ENCODE measurements around the gene ATF6. TPM values are rescaled to one million over a fixed set of nuclear protein-coding genes. Genes with fewer than 3 reads are reported as not detected.

The ATF6 gene
- total RNA-seq, 1 donor from 2014 or later, result 31.0 TPM

GRCh38 chr1:161943737-161944136, 177.6 kb downstream of the ATF6 start:
- DNase-seq, result no peak

DNA sequence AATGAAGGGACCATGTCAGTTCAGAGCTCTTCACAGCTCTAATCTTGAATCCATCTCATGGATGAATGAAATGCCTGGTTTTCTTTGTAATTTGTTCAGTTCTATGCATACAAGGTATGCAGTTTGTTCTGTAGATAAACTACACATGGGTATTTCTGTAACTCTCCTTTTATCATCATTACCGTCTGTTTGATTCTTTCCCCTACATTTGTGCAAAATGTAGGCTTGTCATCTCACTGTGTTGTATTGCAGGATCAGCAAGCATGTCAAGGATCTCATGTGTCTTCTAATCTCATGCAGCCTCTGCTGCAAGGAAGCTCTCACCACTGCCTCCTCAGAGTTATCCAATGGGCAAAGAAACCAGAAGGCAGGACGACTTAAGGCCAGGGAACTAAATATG, 178.3 kb downstream of the ATF6 start:
- DNase-seq, result no peak

DNA sequence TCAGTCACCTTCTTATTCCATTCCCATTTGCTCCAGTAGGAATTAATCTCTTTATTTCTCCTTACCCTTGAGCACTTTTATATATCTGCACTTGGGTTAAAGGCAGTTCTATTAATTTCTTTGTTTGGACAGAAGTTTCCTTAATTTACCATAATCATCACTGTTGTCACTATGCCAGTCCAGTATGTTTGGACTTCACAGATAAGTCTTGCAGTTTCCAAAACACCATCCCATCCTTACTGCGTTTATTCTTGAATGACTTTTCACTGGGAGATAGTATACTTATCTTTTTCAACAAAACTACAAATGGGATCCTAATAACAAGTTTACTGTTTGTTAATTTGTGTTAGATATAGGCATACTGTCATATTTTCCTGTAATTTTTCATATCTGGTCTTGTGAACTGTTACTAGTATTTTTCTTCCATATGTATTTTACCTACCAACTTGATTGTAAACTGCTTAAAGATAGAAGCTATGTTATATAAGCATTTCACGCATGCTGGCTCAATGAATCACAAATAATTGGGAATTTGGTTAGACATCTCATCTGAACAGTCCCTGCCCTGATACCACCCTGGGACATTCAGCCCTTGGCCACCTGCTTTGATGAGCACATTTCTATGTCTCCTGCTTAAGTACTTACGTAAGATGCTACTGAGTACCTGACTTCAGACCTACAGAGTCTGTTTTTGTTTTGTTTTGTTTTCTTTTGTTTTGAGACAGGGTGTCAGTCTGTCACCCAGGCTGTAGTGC, 179.4 kb downstream of the ATF6 start:
- DNase-seq, result no peak

DNA sequence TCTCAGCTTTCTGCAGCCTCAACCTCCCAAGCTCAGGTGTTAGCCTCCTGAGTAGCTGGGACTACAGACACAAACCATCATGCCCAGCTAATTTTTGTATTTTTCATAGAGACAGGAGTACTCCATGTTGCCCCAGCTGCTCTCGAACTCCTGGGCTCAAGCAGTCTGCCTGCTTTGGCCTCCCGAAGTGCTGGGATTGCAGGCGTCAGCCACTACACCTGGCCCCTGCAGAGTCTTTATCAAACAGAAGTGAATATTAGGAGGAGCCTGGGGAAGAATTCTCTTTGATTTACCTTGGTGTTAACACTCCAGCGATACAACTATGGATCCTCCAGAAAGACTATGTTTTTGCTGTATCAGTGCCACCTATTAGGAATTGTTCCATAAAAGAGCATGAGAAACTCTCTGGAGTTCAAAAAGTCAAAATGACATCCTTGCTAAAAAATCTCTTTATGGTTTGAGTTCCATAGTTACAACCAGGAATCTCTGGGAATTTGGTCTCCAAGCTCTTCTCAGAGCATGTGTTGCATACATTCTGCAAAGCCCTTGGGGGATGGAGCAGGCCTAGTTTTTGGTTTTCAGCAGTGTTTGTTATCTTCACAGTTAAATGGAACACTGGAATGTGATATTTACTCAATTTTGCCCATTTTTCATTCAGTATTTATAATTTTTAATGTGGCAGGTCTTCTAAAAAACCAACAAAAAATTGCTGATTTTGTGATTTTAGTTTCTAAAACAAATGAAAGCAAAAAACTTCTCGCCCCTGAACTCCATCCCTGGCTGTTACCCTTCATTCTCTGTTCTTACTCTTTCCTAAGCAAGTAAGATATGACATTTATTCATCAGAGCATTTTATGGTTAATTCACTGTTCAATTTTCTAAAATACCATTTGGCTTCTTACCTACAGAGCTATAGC, 180.2 kb downstream of the ATF6 start:
- DNase-seq, result no peak

- DNase-seq, result no peak
These were observed 182.3 kb downstream of the ATF6 start for GRCh38 chr1:161948435-161948834.

DNA sequence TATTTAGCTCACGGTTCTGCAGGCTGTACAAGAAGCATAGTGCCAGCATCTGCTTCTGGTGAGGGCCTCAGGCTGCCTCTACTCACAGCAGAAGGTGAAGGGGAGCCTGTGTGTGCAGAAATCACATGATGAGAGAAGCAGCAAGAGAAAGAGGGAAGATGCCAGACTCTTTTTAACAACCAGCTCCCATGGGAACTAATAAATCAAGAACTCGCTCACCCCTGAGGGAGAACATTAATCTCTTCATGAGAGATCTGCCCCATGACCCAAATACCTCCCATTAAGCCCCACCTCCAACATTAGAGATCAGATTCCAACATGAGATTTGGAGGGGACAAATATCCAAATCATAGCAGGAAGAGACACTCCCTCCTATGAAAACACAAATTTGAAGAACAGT, 183.4 kb downstream of the ATF6 start:
- DNase-seq, result no peak

- no peak for DNase-seq
These were observed 184.3 kb downstream of the ATF6 start for GRCh38 chr1:161950377-161950776.

- no peak for DNase-seq
These were observed 185.5 kb downstream of the ATF6 start for GRCh38 chr1:161951646-161952045.

- no peak for DNase-seq
These were observed 186.6 kb downstream of the ATF6 start for GRCh38 chr1:161952607-161953172.

DNA sequence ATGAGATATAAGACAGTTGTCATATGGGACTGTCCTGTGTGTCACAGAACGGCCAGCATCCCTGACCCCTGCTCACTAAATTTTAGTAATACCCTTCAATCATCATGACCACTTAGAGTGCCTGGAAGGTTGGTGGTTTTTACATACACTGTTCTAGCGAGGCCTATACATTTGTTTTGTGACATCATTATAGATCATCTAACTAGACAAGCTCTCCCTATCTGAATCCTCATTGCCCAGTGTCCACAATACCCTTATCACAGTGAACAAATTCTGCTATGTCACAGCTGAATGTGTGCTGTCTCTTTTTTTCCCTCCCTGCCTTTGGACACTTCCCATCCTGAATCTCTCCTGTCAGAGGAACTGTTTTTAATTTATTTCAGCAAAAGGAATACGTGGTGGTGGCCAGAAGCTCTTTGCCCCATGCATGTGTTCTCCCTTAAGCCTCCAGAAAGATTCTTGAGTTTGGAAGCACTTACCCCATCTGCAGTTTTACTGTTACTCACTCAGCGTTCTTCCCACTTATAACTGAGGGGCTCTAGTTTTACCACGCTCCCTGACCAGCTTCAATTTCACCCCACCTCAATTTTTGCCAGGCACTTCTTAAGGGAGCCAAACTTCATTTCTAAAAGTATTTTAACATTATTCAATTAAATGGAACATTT, 187.3 kb downstream of the ATF6 start:
- DNase-seq, result no peak

DNA sequence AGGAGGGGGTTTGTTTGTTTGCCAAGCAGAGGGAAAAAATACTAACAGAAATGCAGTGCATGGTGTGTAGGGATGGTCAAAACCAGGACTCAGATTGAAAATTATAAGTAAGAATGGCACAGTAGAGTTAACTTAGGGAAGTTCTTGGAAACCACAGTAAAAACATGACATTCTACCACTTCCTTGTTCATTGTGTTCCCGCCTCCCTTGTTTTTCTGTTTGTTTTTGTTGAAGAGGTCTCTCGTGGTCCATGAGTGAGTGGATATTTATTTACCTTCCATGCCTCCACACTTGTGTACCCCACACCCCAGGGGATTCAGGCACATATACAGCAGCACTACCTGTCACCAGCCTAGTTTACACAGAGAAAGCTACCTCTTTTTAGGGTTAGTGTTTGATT, 187.9 kb downstream of the ATF6 start:
- no peak for DNase-seq

DNA sequence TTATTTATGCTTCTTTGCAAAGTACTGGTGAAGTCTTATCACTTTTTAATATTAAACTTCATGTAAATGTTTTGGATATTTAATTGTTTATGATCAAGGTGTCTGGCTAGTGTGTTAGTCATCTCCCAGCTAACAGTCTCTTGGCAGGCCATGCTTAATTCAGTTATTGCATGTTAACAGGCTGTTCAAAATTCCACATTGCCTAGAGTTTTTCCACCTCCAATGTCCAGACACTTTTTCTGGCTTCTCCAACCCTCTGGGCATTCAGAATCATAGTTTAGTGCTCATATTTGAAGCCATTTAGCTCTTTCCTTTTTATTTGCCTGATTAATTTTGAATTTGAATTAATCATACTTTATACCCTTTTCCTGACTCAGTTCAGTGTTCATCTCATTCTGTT, 188.3 kb downstream of the ATF6 start:
- DNase-seq, result no peak

DNA sequence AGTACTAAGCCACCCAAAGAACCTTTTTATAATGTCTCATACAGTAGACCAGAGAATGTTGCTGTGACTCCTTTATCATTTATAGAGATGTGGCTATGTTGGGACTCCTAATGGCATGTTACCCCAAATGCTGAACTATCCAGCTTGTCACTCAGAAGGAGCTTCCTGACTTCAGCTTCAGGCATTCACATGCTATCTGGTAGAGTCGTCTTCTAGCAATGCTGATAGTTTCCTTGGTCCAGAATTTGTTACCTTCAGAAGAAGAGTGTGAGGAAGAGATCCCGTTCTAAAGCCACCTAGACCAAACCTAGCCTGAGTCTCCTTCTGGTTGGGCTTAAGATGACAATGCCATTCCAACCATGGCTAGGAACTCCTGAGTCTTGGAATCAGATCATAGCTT, 189.5 kb downstream of the ATF6 start:
- no peak for DNase-seq

- DNase-seq, result no peak
These were observed 190.0 kb downstream of the ATF6 start for GRCh38 chr1:161956097-161956496.

DNA sequence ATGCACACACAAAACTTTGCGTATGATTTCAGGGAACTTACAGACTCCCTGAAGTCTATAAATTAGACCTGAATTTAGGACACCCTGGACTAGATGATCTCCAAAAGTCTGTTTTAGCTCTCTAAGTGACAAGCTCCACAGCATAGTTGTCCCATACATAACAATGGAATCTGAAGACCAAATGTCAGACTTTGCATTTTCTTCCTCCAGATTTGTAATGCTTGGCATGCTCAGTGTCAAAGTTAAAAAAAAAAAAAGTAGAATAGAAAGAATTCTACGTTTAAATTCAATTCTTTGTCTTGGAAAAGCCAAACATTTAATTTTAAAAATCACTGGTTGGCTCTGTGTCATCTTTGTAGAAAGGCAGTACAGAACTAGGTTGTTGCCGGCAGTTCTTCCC, 190.8 kb downstream of the ATF6 start:
- no peak for DNase-seq

GRCh38 chr1:161958425-161958824, 192.3 kb downstream of the ATF6 start:
- peak; percentile 20 for DNase-seq

- DNase-seq, result no peak
These were observed 196.2 kb downstream of the ATF6 start for GRCh38 chr1:161962091-161962887.

- no peak for DNase-seq
These were observed 199.9 kb downstream of the ATF6 start for GRCh38 chr1:161966067-161966466.

DNA sequence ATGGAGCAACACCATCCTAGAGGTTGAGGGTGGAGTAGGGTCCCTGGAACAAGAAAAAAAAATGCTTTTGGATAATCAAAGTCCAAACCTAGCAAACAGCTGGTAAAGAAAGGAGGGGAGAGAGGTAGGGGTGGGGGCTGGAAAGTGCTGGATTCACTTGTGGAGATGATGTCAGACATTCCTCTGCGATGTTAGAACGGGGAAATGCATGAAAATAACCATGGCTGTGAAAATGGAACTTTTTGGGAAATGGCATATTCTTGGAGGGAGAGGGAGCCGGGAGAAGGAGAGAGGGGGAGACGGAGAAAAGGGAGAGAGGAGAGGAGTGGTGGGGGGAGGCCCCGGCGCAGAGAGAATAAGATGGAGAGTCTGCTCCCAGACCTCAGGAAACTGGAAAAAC, 203.9 kb downstream of the ATF6 start:
- DNase-seq, result no peak

- DNase-seq, result no peak
These were observed 204.5 kb downstream of the ATF6 start for GRCh38 chr1:161970633-161971032.

- no peak for DNase-seq
These were observed 206.7 kb downstream of the ATF6 start for GRCh38 chr1:161972828-161973227.
